CD4-positive, alpha-beta T cell treated with Interleukin-17A for 4 hours (primary cell): ENCODE data around the gene PSRC1.

Experiments
- DNase-seq: peaks from one replicate; pipeline ENCODE4 v3.0.0-alpha.2; 2020; ENCODE audit warnings: mixed read lengths

The PSRC1 gene

DNA sequence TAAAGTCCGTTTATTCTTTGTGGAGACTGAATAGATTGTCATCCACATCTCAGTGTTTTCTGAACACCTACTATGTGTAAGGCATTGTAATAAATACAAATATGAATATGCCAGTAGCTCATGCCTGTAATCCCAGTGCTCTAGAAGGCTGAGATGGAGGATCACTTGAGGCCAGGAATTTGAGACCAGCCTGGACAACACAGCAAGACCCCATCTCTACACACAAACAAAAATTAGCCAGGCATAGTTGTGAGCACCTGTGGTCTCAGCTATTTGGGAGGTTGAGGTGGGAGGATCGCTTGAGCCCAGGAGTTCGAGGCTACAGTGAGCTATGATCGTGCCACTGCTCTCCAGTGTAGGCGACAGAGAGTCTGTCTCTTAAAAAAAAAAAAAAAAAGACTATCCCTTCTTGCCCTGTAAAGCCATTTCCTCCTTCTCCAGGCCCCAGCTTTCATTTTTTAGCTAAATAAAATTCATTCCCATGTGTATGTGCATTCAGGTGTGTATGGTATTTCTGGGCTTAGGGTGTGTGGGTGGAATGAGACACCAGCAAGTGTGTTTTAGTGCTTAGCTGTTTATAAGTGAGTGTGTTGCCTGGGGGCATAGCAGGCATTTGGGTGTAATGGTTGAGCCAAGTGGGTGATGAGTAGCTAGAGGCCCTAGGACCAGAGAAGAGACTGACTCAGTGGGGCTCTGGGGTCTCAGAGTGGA is 25.8 kb downstream of the PSRC1 start:
- DNase-seq, result no peak

- DNase-seq, result no peak
Measured at GRCh38 chr1:109256085-109256484, 26.9 kb downstream of the PSRC1 start.

DNA sequence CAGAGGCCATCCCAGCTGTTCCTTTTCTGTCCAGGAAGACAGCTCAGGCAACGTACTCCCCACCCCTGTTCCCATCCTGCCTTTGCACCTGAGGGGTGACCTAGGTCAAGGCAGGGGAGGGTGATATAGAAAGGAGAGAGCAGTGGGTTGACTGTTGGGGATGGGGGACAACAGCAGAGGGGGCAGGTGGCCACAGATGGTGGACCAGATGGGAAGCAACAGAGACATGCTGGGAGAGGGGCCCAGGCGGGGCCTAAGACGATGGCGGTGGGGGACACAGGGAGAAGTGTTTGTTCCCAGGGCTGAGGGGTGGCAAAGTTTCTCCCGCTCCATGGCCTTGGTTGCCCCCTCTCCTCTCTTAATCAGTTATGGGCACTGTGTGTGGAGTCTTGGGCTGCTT is 27.3 kb downstream of the PSRC1 start:
- no peak for DNase-seq

DNA sequence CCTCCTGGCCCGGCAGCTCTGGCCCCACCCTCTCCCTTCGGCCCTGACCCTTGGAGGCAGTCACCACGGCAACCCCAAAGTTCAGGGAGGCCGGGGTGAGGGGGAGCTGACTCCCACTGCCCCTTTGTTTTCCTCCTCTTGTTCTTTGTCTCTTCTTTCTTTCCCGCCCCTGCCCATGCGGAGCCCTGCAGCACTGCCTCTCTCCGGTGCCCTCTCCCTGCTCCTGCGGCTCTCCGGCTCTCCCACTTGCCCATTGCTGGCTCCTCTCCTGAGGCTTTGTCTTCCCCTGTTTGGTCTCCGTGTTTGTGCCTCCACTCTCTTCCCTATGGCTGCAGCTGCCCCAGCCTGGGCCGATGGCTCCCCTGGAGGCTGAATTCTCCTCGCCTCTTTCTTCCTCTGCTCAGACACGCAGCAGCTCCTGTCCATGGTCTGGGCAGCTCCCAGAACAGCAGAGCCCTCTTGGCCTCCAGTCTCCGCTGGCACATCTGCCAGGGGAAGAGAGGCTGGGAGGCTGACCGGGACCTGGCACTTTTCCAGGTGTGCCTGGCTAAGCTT is 27.8 kb downstream of the PSRC1 start:
- no peak for DNase-seq

DNA sequence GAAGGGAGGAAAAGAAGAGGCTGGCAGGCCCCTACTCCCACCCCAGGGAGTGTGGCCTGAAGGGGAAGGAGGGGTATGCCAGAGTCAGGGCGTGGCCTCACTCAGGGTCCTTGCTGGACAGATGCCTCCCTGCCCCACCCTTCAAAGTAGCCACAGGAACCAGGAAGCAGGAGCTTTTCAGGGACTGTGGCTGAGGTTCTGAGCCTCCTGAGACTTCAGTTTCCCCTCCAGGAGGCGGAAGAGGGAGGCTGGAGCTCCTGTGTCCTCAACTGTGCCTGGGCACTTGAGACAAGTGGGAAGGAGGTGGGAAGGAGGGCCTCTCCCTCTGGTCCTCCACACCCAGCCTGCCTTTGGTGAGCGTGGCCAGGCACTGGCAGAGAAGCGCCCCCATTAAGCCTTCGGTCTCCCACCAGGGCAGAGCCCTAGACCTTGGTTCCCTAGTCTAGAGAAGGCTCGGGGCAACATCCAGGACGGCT is 28.3 kb downstream of the PSRC1 start:
- DNase-seq, result no peak

GRCh38 chr1:109253803-109254620 is 28.9 kb downstream of the PSRC1 start:
- DNase-seq, result no peak

DNA sequence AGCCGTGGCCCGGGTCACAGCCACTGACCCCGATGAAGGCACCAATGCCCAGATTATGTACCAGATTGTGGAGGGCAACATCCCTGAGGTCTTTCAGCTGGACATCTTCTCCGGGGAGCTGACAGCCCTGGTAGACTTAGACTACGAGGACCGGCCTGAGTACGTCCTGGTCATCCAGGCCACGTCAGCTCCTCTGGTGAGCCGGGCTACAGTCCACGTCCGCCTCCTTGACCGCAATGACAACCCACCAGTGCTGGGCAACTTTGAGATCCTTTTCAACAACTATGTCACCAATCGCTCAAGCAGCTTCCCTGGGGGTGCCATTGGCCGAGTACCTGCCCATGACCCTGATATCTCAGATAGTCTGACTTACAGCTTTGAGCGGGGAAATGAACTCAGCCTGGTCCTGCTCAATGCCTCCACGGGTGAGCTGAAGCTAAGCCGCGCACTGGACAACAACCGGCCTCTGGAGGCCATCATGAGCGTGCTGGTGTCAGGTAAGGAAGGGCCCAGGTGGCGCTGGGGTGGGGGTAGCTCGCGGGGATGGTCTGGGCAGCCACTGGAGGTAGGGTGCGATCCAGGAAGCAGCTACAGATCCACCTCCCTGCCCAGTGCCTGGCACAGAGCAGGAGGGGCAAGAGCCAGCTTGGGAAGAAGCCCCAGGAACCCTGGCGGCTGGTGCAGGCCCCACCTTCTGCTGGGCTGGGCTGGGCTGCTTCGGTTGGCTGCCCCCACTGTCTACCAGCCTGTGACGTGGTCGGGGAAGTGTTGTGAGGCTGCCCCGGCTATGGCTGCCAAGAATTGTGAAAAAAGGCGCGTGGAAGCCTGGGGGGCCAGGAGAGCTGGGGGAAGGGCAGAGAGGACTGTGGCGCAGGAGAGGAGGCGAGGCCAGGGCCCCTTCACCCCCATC is 29.8 kb downstream of the PSRC1 start:
- no peak for DNase-seq

DNA sequence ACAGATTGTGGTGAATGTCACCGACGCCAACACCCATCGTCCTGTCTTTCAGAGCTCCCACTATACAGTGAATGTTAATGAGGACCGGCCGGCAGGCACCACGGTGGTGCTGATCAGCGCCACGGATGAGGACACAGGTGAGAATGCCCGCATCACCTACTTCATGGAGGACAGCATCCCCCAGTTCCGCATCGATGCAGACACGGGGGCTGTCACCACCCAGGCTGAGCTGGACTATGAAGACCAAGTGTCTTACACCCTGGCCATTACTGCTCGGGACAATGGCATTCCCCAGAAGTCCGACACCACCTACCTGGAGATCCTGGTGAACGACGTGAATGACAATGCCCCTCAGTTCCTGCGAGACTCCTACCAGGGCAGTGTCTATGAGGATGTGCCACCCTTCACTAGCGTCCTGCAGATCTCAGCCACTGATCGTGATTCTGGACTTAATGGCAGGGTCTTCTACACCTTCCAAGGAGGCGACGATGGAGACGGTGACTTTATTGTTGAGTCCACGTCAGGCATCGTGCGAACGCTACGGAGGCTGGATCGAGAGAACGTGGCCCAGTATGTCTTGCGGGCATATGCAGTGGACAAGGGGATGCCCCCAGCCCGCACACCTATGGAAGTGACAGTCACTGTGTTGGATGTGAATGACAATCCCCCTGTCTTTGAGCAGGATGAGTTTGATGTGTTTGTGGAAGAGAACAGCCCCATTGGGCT is 30.6 kb downstream of the PSRC1 start:
- no peak for DNase-seq

- no peak for DNase-seq
Measured at GRCh38 chr1:109251277-109252166, 31.4 kb downstream of the PSRC1 start.

GRCh38 chr1:109250454-109251276 is 32.3 kb downstream of the PSRC1 start:
- DNase-seq, result no peak

- DNase-seq, result no peak
Measured at GRCh38 chr1:109249654-109250401, 33.1 kb downstream of the PSRC1 start.

DNA sequence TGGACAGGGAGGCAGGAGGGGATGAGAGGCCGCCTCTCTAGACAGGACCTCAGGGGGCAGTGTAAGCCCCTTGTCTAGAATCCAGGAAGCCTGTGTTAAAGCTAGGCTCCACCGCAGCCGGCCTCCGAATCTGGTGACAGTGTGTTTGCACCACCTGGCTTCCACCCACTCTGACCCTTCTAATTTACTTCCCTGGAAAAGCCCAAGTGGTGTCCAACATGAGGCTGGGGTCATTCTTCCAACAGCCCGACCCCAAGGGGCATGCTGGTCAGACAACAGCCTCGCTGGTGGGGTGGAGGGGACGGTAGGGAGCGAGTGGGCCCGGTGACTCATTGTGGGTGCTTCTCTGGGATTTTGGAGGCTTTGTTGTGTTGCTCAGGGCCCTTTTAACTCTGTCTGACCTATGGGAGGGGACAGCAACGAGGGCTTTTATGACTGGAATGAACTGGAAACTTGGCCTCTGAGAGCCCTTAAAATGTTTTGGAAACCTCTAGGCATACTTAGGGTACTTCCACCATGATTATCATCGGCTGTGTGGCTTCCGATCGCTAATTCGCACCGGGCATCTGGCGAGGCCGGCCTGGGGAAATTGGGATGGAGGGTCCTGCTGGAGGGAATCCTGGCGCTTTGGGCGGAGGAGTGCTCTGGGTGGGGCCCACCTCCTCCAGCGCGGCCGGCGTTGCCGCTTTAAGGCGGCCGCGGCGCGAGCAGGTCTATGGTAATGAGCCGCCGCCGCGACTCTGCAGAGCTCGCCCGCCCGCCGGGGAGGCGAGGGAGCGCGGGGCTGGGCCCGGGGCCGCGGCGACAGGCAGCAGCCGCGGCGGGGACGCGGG is 33.9 kb downstream of the PSRC1 start, which contains the start of gene CELSR2:
TSS of gene CELSR2 (plus strand) at position 743 of the 833 bp plus-strand sequence. CDS start 541 bp downstream, outside the sequence.
- DNase-seq, result peak; percentile 70

- DNase-seq, result no peak
Measured at GRCh38 chr1:109248444-109248796, 34.5 kb downstream of the PSRC1 start.

- DNase-seq, result no peak
Measured at GRCh38 chr1:109247401-109248365, 35.3 kb downstream of the PSRC1 start.

DNA sequence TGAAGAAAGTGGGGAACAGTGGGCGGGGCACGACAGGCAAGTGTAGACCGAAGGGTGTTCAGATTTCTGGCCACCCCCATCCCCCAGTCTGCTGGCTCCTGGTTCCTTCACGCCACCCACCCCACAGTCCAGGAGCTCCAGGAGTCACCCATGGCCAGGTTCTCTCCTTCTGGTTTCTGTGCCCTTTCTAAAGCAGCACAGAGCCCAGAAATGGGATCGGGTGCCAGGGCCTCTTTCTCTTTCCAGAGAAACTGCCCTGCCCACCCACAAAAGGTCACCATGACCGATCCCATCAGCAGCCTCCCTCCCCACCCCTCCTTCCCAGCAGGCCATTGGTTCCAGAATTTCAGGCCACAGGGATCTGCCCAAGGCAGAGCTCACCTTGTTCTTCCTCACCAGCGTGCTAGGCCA is 36.8 kb downstream of the PSRC1 start:
- no peak for DNase-seq

DNA sequence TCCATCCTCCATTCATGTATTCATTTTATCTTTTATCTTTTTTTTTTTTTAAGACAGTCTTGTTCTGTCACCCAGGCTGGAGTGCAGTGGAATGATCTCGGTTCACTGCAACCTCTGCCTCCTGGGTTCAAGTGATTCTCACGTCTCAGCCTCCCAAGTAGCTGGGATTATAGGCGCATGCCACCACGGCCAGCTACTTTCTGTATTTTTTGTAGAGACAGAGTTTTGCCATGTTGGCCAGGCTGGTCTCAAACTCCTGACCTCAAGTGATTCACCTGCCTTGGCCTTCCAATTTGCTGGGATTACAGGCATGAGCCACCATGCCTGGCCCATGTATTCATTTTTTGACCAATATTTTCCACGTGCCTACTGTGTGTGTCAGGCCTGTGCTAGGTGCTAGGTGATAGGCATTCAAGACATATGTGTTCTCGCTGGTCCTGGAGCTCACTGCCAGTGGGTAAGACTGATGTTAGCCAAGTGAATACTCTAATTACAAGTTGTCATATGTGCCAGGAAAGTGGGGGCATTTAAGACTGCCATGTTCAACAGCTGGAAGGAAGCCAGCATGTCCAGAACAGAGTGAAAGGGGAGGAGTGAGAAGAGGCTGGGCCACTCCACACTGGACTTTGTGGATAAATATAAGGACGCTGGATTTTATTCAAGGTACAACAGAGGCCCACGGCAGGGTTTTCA is 38.9 kb downstream of the PSRC1 start:
- DNase-seq, result no peak
